GM19239 (cell line): ENCODE measurements around the gene SORCS2.
"Not testable (repeated sequence)": the region's sequence is repeated elsewhere in the genome, so short reads cannot be mapped to it uniquely, and the experiment has no call there.

Experiments used
- DNase-seq: peaks from one replicate; pipeline ENCODE4 v3.0.0; 2011; ENCODE audit warnings: low spot score; ENCODE audit not compliant: insufficient read length
- FAIRE-seq: peaks from 2 replicates; lab custom pipeline; 2011; peaks lifted over from hg19 to GRCh38; lab: Jason Lieb, UNC

Gene SORCS2

GRCh38 chr4:7598939-7599790, 406.8 kb downstream of the SORCS2 start:
- FAIRE-seq (no peak), DNase-seq (no peak)

- DNase-seq (no peak), FAIRE-seq (no peak)
Measured at GRCh38 chr4:7600247-7600646, 407.9 kb downstream of the SORCS2 start.

- FAIRE-seq, DNase-seq: not testable (repeated sequence)
Measured at GRCh38 chr4:7602166-7602565, 409.8 kb downstream of the SORCS2 start.

- DNase-seq, result no peak
- no peak for FAIRE-seq
Measured at GRCh38 chr4:7607156-7607910, 415.0 kb downstream of the SORCS2 start.

GRCh38 chr4:7608046-7608445, 415.7 kb downstream of the SORCS2 start:
- FAIRE-seq (no peak), DNase-seq (no peak)

GRCh38 chr4:7609316-7609715, 417.0 kb downstream of the SORCS2 start:
- FAIRE-seq (no peak), DNase-seq (no peak)

GRCh38 chr4:7610022-7610670, 417.8 kb downstream of the SORCS2 start:
- no peak for DNase-seq
- no peak for FAIRE-seq

GRCh38 chr4:7610841-7611240, 418.5 kb downstream of the SORCS2 start:
- DNase-seq (no peak), FAIRE-seq (no peak)

- DNase-seq, result no peak
- FAIRE-seq, result no peak
Measured at GRCh38 chr4:7612311-7612897, 420.1 kb downstream of the SORCS2 start.

GRCh38 chr4:7614350-7614949, 422.1 kb downstream of the SORCS2 start:
- no peak for DNase-seq
- no peak for FAIRE-seq

- DNase-seq (no peak), FAIRE-seq (no peak)
Measured at GRCh38 chr4:7616193-7616592, 423.9 kb downstream of the SORCS2 start.

GRCh38 chr4:7618361-7618760, 426.0 kb downstream of the SORCS2 start:
- no peak for DNase-seq
- no peak for FAIRE-seq

- DNase-seq (no peak), FAIRE-seq (no peak)
Measured at GRCh38 chr4:7620086-7620813, 427.9 kb downstream of the SORCS2 start.

- no peak for FAIRE-seq
Measured at GRCh38 chr4:7620814-7621176, 428.5 kb downstream of the SORCS2 start.

GRCh38 chr4:7621252-7622035, 429.1 kb downstream of the SORCS2 start:
- no peak for DNase-seq
- no peak for FAIRE-seq

More at GRCh38 chr4:7620814-7621176, 428.5 kb downstream of the SORCS2 start:
- DNase-seq, result no peak

GRCh38 chr4:7622371-7622770, 430.0 kb downstream of the SORCS2 start:
- DNase-seq, result no peak
- FAIRE-seq, result no peak

- DNase-seq (no peak), FAIRE-seq (no peak)
Measured at GRCh38 chr4:7623468-7623867, 431.1 kb downstream of the SORCS2 start.

- FAIRE-seq (no peak), DNase-seq (no peak)
Measured at GRCh38 chr4:7624396-7624980, 432.1 kb downstream of the SORCS2 start.
